ENCODE data around the gene SAPCD1.
"Not testable (repeated sequence)": the region's sequence is repeated elsewhere in the genome, so short reads cannot be mapped to it uniquely, and the experiment has no call there.

DNA sequence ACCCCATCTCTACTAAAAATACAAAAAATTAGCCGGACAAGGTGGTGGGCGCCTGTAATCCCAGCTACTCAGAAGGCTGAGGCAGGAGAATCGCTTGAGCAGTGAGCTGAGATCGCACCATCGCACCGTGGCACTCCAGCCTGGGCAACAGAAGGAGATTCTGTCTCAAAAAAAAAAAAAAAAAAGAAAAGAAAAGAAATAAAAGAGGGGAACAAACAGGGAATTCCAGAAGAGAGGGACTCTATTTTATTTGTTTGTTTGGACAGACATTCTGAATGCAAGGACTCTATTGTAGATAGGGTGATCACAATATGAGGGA, 31.4 kb downstream of the SAPCD1 start:
- TF ChIP-seq CTCF, POLR2A, POLR2AphosphoS5 (IDR thresholded peaks at IDR 0.05): not testable (repeated sequence)
